SH-SY5Y (cell line): ENCODE measurements around the gene CHRNA4.

Experiments
- GATA2 ChIP-seq: IDR thresholded peaks from 2 replicates; pipeline ENCODE4 v1.6.1; 2011; ENCODE audit warnings: mild to moderate bottlenecking, low read depth, low read length
- GATA3 ChIP-seq: IDR thresholded peaks from 2 replicates; pipeline ENCODE4 v1.6.1; 2011; ENCODE audit warnings: low read depth, mild to moderate bottlenecking, low read length, moderate library complexity

CHRNA4 gene

GRCh38 chr20:63322933-63323273 is 38.2 kb downstream of the CHRNA4 start:
- TF ChIP-seq GATA3 = no peak
- TF ChIP-seq GATA2 = no peak

DNA sequence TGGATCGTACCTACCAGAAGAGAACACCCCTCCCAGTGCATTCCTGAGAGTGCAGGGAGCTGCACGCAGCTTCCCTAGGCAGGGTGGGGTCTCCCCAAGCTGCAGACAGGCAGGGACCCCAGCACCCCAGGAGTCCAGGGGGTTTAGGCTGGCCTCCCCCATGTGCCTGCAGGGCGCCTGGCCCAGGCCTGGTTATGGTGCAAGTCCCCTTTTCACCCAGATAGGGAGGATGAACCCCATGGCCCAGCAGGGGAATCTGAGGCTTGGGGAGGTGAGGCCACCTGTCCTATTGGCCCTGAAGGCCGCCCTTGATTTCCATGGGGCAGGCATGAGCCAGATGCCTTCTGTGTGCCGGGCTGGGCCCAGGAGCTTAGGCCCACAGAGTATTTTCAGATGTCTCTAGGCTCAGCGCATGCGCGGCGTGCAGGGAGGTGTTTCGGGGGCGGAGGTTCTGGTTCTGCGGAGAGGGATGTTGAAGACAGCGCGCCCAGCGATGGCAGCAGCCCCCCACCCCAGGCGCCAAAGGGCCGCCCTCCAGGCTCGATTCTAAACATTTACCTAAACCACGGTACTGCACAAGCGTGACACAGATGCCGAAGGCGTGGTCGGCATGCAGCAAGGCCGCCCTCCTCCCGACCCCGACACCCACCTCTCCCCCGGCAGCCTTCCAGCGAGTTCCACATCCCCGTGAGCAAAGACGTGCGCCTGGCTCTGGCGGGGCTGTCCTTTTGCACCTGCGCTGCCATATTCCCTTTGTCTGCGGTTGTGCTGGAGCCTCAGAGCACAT is 38.8 kb downstream of the CHRNA4 start:
- no peak for TF ChIP-seq GATA3
- TF ChIP-seq GATA2 = no peak

- TF ChIP-seq GATA3 (no peak), GATA2 (no peak)
Measured at GRCh38 chr20:63321148-63321831, 39.9 kb downstream of the CHRNA4 start.

GRCh38 chr20:63320616-63321147 is 40.5 kb downstream of the CHRNA4 start:
- no peak for TF ChIP-seq GATA3
- no peak for TF ChIP-seq GATA2

GRCh38 chr20:63320041-63320511 is 41.1 kb downstream of the CHRNA4 start:
- no peak for TF ChIP-seq GATA2
- TF ChIP-seq GATA3 = no peak

DNA sequence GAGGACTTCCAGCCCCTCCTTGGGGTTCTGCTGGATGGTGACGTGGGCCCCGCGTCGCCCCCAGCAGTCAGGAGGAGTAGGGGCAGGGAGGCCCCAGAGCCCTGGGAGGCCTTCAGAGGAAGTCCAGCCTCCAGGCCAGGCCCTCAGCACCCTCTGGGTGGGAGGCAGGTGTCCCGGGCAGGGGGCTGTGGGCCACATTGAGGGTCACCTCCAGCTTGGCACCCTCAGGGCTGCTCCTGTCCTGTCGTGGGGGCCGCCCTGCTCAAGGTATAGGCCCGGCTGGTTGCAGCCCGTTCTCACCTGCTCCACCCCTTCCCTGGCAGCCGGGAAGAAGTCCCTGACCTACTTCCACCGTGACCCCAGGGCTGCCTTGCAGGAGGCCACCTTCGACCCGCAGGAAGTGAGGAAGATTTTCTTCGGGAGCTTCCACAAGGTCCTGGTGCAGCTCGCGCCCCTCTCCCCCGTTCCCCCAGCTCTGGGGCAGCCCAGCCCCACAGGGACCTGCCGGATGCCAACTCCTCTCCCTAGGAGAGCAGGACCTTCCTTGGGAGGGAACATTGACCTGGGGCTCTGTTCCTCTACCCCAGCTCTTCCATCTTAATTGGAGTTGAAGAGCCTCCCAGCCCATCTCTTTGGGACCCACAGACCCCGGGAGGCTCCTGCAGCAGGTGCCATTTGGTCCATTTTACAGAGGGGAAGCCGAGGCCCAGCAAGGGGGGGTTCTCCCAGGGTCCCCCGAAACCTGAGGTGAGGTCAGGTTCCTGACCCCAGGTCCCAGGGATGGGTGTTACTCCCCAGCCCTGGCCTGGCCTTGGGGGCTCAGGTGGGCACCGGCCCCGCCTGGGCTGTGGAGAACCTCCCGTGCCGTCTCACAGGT is 41.7 kb downstream of the CHRNA4 start:
- TF ChIP-seq GATA2 (no peak), GATA3 (no peak)

DNA sequence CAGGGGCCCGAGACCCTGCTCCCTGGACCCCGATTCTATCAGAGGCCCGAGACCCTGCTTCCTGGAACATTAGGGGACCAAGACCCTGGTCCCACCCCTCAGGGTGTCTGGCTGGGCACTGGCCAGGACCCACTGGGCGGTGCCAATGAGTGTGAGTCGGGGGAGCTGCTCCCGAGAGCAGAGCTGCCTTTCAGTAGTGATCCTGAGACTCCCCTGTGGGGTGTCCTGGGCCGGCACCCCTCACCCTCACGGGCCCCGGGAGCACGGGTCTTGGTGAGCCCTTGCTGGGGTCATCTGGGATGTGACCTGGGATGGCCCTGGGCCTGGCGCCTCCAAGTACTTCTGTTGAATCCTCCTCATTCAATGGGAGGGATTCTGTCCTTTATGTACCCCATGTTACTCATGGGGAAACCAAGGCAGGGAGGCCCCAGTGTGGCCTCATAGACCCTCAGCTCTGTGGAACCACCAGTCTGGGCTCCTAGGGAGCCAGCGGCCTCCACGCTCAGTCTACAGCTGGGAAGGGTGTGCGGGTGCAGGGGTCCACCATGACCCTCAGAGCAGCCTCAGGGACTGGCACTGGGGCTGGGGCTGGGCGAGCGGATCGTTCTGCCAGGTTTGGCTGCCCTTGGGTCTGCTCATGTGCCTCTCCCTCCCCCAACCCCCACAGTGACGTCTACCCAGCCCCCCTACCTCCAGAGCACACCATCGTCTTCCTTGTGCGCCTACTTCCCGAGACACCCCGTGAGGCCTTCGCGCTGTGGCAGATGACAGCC is 42.6 kb downstream of the CHRNA4 start:
- no peak for TF ChIP-seq GATA2
- TF ChIP-seq GATA3 = no peak

DNA sequence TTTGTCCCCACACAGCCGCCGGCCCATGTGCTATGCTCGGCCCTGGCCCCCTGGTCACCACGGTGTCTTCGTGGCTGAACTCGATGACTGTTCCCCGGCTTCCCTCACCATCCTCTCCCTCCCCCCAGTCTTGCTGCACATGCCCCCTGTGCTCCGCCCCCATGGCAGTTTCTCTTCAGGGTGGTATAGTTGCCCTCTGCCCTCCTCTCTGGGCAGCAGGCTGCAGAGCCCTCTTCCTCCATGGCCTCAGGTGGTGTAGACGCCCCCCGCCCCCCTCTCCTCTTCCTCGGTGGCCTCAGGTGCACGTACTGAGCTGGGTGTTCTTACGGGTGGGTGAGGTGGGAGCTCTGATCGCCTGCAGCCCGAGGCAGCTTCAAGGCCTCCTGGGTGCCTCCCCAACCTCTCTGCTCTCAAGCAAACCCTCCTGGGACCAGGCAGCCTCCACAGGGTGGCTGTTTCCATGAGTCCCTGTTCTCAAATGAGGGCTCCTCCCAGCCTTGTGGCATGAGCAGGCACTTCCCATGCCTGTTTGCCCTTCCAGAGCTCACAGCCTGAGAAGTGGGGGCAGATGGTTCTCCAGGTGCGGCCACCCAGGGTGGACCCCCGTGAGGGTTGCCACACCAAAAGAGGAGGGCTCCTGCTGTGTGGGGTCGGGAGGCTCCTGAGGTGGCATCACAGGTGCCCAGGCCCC is 43.4 kb downstream of the CHRNA4 start:
- TF ChIP-seq GATA2 = no peak
- TF ChIP-seq GATA3 = no peak

DNA sequence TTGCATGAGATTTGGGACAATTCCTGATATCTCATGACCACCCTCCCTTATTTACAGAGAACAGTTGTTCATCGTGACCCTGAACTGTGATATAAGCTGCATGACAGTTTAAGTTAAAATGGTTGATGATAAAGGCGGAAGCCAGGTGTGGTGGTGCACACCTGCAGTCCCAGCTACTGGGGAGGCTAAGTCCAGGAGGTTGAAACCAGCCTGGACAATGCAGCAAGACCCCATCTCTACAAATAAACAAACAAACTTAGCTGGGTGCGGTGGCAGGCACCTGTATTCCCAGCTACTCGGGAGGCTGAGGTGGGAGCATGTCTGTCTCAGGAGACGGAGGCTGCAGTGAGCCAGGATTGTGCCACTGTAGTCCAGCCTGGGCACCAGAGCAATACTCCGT is 44.1 kb downstream of the CHRNA4 start:
- TF ChIP-seq GATA2 = no peak
- TF ChIP-seq GATA3 = no peak

DNA sequence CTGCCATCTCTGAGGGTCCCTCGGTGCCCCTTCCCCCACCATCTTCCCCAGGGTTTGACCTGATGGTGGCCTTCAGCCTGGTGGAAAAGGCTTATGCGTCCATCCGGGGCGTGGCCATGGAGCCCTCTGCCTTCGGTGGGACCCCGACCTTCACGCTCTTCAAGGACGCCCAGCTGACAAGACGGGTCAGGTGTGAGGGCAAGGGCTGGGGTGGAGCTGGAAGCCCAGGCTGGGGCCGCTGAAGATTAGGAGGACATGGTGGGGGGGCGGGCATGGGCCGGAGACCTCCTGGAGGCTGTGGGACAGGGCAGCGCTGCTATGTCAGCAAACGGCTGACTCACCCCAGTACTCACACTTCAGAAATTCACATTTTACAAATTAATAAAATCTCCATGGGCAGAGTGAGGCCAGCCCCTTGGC is 44.6 kb downstream of the CHRNA4 start:
- TF ChIP-seq GATA2 (no peak), GATA3 (no peak)

DNA sequence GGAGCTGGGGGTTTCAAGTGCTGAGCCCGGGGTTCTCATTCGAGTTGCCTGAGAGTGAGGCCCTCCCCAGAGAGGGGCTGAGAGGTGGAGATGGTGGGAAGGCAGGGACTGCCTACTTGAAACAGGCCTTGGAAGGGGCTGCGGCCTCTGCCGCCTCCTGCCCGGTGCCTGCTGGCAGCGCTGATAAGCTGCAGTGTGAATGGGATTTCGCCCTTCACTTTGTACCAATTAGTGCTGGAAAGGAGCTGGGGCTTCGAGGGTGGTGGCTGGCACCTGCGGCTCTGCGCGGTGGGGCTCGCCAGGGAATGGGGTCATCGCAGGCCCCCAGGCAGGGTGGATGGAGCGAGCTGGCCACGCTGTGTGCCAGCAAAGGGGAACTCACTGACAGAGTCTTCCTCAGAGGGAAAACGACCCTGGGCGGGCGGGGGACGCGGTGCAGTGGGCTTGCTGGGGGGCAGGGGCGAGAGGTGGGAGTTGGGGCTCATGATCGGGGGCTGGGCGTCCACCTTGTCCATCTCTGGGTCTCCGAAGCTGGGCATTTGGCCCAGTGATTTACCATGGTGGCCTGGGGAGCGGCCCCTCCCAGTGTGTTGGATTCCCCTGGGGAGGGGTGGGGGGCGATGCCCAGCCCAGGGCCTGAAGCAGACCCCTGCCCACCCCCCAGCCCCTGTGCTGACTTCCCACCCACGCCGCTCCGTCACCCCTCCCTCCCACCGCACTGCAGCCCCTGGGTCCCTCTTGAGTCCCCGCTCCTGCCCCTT is 45.2 kb downstream of the CHRNA4 start:
- no peak for TF ChIP-seq GATA3
- no peak for TF ChIP-seq GATA2

GRCh38 chr20:63315240-63315689 is 45.9 kb downstream of the CHRNA4 start:
- TF ChIP-seq GATA2 (no peak), GATA3 (no peak)
